Smooth muscle cell (in vitro differentiated cells): ENCODE measurements around the gene TAMM41. TPM values are rescaled to one million over a fixed set of nuclear protein-coding genes. Genes with fewer than 3 reads are reported as not detected.

Experiments
- DNase-seq: peaks from one replicate; lab custom pipeline; 2025; ENCODE audit not compliant: unreplicated experiment; lab: John Stamatoyannopoulos, UW
- H2AFZ ChIP-seq: fragments of 200-600 bp; sonication (generic); 2 replicates; pipeline ENCODE4 v1.6.0; 2016; ENCODE audit warnings: antibody characterized with exemption, low read depth, mild to moderate bottlenecking
- H3F3A ChIP-seq: fragments of 200-600 bp; sonication (generic); 2 replicates; pipeline ENCODE4 v1.6.0; 2017; ENCODE audit warnings: antibody characterized with exemption, low read depth
- H3K27ac ChIP-seq: fragments of 200-600 bp; sonication (generic); 2 replicates; pipeline ENCODE4 v1.5.1; 2016; ENCODE audit warnings: low read depth, mild to moderate bottlenecking
- H3K27me3 ChIP-seq: fragments of 200-600 bp; sonication (generic); 2 replicates; pipeline ENCODE4 v1.6.1; 2016; ENCODE audit warnings: low read depth, mild to moderate bottlenecking
- H3K36me3 ChIP-seq: fragments of 200-600 bp; sonication (generic); 2 replicates; pipeline ENCODE4 v1.5.1; 2016; ENCODE audit warnings: low read depth
- H3K4me1 ChIP-seq: fragments of 200-600 bp; sonication (generic); 2 replicates; pipeline ENCODE4 v1.5.1; 2016; ENCODE audit warnings: low read depth
- H3K4me2 ChIP-seq: fragments of 200-600 bp; sonication (generic); 2 replicates; pipeline ENCODE4 v1.6.0; 2016; ENCODE audit warnings: mild to moderate bottlenecking
- H3K4me3 ChIP-seq: fragments of 200-600 bp; sonication (generic); 2 replicates; pipeline ENCODE4 v1.5.1; 2016; ENCODE audit warnings: mild to moderate bottlenecking
- H3K79me2 ChIP-seq: fragments of 200-600 bp; sonication (generic); 2 replicates; pipeline ENCODE4 v1.6.0; 2016; ENCODE audit warnings: low read depth, mild to moderate bottlenecking
- H3K9ac ChIP-seq: fragments of 200-600 bp; sonication (generic); 2 replicates; pipeline ENCODE4 v1.6.0; 2016; ENCODE audit warnings: low read depth
- H3K9me3 ChIP-seq: fragments of 200-600 bp; sonication (generic); replicated peaks from 2 replicates; pipeline ENCODE4 v1.5.1; 2016; ENCODE audit warnings: low read depth
- H4K20me1 ChIP-seq: fragments of 200-600 bp; sonication (generic); 2 replicates; pipeline ENCODE4 v1.6.0; 2016; ENCODE audit warnings: low read depth
- CTCF ChIP-seq: fragments of 200-600 bp; sonication (generic); IDR thresholded peaks from 2 replicates; pipeline ENCODE4 v1.5.1; 2017; ENCODE audit warnings: borderline replicate concordance, mild to moderate bottlenecking, antibody characterized with exemption; ENCODE audit not compliant: insufficient read depth, poor library complexity, severe bottlenecking
- WGBS: methylation state at CpG from one replicate; pipeline ENCODE4 v1.1.7; 2016; ENCODE audit warnings: low lambda C conversion rate; 5-methylcytosine and 5-hydroxymethylcytosine counted together
- polyA plus RNA-seq: library from polyadenylated mRNA; unstranded; fragments of >200 nt; fragmentation: Nextera tagmentation; extraction: Ambion mirVana; gene quantifications from 2 replicates; pipeline ENCODE4 v1.2.1, GENCODE V29; 2016
- total RNA-seq: library from RNA; depleted of rRNA; stranded (reverse); fragments of >200 nt; gene quantifications from 2 replicates; pipeline ENCODE4 v1.2.3, GENCODE V29; 2014

Gene TAMM41
- total and polyA plus RNA-seq, 2 experiments from 2014 or later = 8.1 to 14.6 TPM

- H3K4me2 ChIP-seq = no peak overlapping the region
- no peak for DNase-seq
- no peaks in the 10 kb centered on the region for H3K4me1 ChIP-seq
- H4K20me1 ChIP-seq = no peaks in the 10 kb centered on the region
- no peaks in the 10 kb centered on the region for H3K79me2 ChIP-seq
- no peaks in the 10 kb centered on the region for H3F3A ChIP-seq
- no peak overlapping the region for H3K9ac ChIP-seq
- 92% methylated on average over 4 of the region's 4 CpGs for WGBS
- no peak for TF ChIP-seq CTCF
- peaks cover 3% of the 10 kb centered on the region for H3K36me3 ChIP-seq
- H3K4me3 ChIP-seq = no peak overlapping the region
- H2AFZ ChIP-seq = no peak overlapping the region
- no peak overlapping the region for H3K27ac ChIP-seq
- H3K27me3 ChIP-seq = no peaks in the 10 kb centered on the region
- H3K9me3 ChIP-seq = no peaks in the 10 kb centered on the region
These were observed 27.5 kb downstream of the TAMM41 start for GRCh38 chr3:11819146-11819689.

GRCh38 chr3:11818033-11818432, 28.7 kb downstream of the TAMM41 start:
- Histone ChIP-seq H3K9me3 (no peaks in the 10 kb centered on the region), H3K4me3 (no peak overlapping the region), H3K4me2 (no peak overlapping the region), H4K20me1 (no peaks in the 10 kb centered on the region), H3K9ac (no peak overlapping the region), H3K36me3 (peaks cover 3% of the 10 kb centered on the region), H2AFZ (no peak overlapping the region), H3K27ac (no peak overlapping the region), H3K4me1 (no peaks in the 10 kb centered on the region), H3K79me2 (no peaks in the 10 kb centered on the region), H3K27me3 (no peaks in the 10 kb centered on the region), H3F3A (no peaks in the 10 kb centered on the region)
- no peak for TF ChIP-seq CTCF
- no peak for DNase-seq
- 84% methylated on average over 5 of the region's 5 CpGs for WGBS

- H3K4me3 ChIP-seq = no peak overlapping the region
- no peak overlapping the region for H3K4me2 ChIP-seq
- no peaks in the 10 kb centered on the region for H4K20me1 ChIP-seq
- no peak for DNase-seq
- H3K9ac ChIP-seq = no peak overlapping the region
- H3K27me3 ChIP-seq = no peaks in the 10 kb centered on the region
- 94% methylated on average over 4 of the region's 4 CpGs for WGBS
- H3K79me2 ChIP-seq = no peaks in the 10 kb centered on the region
- H3K27ac ChIP-seq = no peak overlapping the region
- no peaks in the 10 kb centered on the region for H3K9me3 ChIP-seq
- no peak overlapping the region for H2AFZ ChIP-seq
- H3K36me3 ChIP-seq = no peaks in the 10 kb centered on the region
- H3K4me1 ChIP-seq = no peaks in the 10 kb centered on the region
- no peaks in the 10 kb centered on the region for H3F3A ChIP-seq
- TF ChIP-seq CTCF = no peak
These were observed 31.6 kb downstream of the TAMM41 start for GRCh38 chr3:11815111-11815510.

- Histone ChIP-seq H4K20me1 (no peaks in the 10 kb centered on the region), H3K4me3 (no peak overlapping the region), H3K36me3 (no peaks in the 10 kb centered on the region), H3K9me3 (no peaks in the 10 kb centered on the region), H3K27me3 (no peaks in the 10 kb centered on the region), H3K4me1 (no peaks in the 10 kb centered on the region), H3K79me2 (no peaks in the 10 kb centered on the region), H2AFZ (no peak overlapping the region), H3K4me2 (no peak overlapping the region), H3K9ac (no peak overlapping the region), H3K27ac (no peak overlapping the region), H3F3A (no peaks in the 10 kb centered on the region)
- no peak for DNase-seq
- no peak for TF ChIP-seq CTCF
- over 99% methylated on average over 6 of the region's 6 CpGs for WGBS
These were observed 32.0 kb downstream of the TAMM41 start for GRCh38 chr3:11814663-11815062.
